Smooth muscle cell of the brain vasculature (primary cell): ENCODE data around the gene TBC1D4.
"Not testable (repeated sequence)": the region's sequence is repeated elsewhere in the genome, so short reads cannot be mapped to it uniquely, and the experiment has no call there.

Source experiments
- DNase-seq: peaks from one replicate; pipeline ENCODE4 v3.0.0-alpha.2; 2012; ENCODE audit warnings: low read depth, low spot score

Gene TBC1D4

DNA sequence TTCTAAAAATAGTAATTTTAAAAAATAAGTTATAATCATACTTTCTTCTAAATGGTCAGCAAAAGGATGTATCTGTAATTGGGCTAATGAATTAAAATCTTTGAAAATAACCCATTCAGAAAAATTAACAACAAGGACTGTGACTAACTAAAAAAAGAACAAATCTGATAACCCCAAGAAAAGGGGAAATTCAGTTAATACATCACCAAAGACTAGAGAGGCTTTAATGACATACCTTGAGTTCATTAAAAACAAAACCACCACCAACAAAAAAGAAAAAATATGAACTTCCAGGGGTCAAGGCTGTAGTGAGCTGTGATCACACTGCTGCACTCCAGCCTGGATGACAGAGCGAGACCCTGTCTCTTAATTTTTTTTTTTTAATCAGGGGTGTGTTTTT is 121.8 kb downstream of the TBC1D4 start:
- no peak for DNase-seq

DNA sequence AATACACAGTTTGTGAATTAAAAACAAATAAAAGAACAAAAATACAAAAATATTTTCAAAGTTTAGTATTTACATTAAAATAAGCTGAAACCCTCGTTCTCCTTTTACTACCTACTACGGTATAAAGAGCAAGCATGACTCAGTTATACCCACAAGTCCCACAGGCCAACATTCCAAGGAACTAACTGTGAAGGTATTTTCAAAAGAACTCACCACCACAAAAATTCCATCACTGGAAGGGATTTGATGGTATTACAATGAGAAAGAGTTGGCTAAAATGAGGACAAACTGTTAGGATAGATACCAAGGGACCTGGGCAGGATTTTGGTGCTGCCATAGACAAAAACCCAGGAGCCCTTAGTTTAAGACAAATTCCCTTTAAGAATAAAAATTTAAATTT is 122.7 kb downstream of the TBC1D4 start:
- DNase-seq, result no peak

- no peak for DNase-seq
Measured at GRCh38 chr13:75357576-75358289, 124.2 kb downstream of the TBC1D4 start.

DNA sequence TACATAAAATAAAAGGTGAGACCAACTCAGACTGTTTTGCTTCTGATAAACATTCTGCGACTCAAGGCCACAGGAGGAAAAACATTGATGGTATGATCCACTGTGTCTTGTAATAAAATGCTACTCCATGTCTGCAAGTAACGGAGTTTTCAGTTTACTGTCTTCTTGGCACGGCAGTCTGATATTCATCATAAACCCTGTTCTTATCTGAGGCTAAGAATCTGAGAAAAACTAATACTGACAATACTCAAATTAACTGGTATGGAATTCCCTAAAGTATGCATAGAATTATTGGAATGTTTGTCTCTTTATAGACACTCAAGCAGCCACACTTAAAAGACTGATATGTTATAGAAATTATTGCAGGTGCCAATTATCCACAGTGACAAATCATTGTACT is 125.5 kb downstream of the TBC1D4 start:
- no peak for DNase-seq

DNA sequence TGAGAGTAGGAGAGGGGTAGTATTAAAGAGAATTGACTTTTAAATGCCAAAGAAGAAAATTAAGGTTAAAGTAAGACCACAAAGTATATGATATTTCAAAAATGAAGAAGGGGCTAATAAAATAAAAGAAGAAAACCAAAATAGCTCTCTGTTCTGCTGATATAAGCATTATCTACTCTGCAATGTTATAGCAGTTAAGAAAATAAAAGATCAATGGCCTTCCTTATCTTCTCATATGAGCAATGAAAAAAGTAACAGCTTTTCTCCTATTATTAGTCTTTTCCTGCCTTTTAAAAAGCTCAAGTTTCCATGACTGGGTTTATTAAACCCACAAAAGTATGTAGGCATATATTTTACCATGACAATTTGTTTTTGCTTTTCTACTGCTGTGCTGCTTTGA is 126.4 kb downstream of the TBC1D4 start:
- DNase-seq, result no peak

DNA sequence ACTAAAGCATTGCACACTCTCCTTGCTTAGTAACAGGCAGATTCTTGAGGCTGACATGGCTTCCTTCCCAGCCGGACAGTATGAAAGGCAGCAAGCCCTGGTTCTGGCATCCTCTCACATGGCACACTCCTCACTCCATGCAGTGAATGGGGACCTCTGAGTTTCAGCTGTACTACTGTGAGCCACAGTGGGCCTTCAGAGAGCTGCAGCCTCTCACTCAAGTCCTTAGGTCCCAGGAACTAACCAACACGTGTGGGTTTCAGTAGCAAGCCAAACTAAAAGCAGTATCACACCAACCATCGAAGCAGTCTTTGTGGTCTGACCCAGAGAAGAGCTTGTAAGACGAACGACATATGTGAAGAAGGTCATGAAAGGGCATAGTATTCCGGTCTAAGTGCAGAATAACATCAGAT is 128.2 kb downstream of the TBC1D4 start:
- DNase-seq, result no peak

DNA sequence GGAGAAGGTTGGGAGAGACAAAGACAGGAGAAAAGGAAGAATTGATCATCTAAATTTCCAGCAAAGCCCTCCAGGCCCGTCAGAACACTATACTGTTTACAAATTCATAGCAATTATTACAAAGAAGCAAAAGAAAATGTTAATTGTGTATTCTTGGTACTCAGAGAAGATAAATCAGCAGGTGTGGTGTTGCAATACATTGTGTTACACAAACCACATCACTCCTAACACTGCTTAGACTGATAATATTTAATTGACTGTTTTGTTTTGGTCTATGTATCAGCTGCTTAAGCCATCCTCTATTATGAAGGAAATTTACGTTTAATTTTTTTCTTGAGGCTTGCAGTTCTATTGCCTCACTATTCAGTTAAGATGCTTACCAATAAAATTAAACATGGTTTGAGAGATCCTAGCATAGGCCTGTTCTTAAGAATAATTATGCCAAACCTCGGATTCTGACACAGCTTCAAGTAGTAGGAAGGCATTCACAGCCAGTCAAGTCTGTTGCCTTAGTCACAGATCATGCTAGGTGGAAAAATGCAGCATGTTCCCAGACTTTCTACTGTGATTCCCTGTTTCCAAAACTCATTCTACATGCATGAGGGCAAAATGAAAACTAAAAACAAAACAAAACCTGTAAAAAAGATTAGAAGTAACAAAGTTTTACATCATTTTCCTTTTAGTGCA is 129.2 kb downstream of the TBC1D4 start:
- no peak for DNase-seq

DNA sequence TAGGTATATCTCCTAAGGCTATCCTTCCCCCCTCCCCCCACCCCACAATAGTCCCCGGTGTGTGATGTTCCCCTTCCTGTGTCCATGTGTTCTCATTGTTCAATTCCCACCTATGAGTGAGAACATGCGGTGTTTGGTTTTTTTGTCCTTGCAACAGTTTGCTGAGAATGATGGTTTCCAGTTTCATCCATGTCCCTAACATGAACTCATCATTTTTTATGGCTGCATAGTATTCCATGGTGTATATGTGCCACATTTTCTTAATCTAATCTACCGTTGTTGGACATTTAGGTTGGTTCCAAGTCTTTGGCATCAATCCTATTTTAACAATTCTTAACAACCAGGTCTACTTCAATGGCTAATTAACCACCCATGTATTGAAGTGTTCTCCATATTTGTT is 130.4 kb downstream of the TBC1D4 start:
- DNase-seq, result not testable (repeated sequence)

DNA sequence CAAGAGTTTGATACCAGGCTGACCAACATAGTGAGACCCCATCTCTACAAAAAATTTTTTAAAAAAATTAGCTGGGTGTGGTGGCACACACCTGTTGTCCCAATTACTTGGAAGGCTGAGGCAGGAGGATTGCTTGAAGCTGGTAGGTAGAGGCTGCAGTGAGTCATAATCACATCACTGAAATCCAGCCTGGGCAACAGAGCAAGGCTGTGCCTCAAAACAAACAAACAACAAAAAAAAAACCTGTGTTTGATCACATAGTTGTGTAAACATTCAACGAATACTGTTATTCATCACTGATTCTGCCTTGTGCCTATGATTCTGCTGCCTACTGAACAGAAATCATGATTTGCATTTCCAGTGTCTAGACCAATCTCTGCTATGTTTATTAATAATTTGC is 134.0 kb downstream of the TBC1D4 start:
- no peak for DNase-seq

GRCh38 chr13:75347457-75347856 is 134.5 kb downstream of the TBC1D4 start:
- DNase-seq, result no peak

DNA sequence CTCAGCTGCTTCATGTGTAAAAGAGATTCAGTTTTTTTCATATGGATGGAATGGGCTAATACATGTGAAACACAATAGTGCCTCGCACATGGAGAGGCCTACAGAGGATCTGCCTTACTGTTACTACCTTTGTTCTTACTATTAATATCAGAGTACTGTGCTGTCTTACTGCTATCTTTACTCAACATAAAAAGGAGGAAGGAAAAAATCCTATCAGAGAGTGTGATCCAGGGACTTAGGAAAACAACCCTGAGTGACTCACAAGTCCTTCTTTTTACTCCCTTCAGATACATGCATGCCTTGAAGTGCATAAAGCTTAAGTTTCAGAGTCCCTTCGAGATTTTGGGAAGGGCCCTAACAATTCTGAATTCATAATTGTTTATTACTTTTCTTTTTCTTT is 136.8 kb downstream of the TBC1D4 start:
- no peak for DNase-seq

DNA sequence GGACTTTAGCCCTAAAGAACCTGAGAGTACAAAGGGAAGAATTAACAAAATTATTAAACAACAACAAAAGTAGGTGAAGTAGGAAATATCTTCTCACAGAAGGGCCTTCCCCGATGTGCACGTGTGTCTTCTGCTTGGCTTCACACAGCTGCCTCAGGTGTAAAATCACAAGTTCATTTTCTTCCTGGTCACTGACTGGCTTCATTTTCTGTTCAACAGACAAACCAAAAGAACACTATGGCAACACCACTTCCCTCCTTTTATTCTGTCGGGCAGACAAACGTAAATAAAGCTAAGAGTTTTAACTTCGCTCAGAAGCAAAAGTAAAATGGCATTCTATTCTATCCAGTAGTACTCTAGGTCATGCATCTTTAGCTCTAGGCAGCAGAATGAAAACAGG is 140.9 kb downstream of the TBC1D4 start:
- DNase-seq, result no peak

GRCh38 chr13:75339635-75340374 is 142.2 kb downstream of the TBC1D4 start:
- no peak for DNase-seq

DNA sequence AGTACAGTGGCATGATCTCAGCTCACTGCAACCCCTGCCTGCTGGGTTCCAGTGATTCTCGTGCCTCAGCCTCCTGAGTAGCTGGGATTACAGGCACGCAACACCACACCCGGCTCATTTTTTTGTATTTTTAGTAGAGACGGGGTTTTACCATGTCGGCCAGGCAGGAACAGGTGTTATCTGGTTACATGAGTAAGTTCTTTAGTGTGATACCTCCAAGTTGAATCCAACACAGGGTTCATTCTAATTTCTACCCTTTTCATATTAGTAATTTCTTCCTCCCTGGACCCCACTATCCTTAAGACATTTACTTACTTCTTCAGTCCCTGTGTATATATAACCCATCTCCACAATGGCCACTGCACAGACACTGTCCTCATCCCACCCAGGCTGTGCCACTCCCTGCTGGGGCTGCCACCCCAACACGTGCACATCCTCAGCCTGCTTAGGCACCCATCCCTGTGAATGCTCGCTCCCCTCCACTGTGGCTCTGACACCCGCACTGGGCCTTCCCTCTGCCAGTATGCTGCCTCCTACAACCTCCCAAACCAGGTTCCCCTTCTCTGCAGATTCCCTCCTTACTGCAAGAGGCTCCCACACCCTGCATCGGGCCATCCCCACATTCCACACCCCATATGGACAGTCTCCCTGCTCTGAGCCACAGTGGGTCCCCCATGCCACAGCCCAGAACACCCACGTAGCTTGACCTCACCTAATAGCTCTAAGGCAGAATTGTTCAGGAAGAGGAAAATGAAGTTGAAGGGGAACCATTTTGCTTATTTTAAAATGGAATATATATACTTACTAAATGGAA is 147.1 kb downstream of the TBC1D4 start:
- no peak for DNase-seq

GRCh38 chr13:75333103-75333502 is 148.9 kb downstream of the TBC1D4 start:
- DNase-seq, result no peak

DNA sequence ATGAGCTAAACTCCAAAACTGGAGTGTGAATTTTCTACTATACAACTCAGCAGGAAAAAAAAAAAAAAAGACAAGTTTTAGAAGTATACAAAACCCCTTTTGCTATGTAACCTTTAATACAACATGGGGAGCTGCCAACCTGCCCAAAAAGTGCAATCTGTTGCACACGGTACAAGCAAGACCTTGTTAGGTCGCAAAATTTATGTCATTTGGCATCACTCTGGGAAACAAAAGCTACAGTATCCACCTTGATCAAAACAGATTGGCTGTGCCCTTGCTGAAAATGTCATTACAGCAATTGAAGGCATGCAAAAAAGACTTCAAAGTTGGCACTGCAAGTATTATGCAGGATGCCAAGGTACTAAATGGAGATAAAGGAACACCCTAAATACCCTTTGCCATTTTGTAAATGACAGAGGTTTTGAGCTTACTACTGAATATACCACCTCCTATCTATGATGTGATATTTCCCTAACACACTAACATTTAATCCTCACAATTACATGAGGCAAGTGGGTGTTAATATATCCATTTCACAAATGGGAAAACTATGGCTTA is 150.1 kb downstream of the TBC1D4 start:
- DNase-seq, result no peak

GRCh38 chr13:75330770-75331169 is 151.2 kb downstream of the TBC1D4 start:
- DNase-seq, result no peak

DNA sequence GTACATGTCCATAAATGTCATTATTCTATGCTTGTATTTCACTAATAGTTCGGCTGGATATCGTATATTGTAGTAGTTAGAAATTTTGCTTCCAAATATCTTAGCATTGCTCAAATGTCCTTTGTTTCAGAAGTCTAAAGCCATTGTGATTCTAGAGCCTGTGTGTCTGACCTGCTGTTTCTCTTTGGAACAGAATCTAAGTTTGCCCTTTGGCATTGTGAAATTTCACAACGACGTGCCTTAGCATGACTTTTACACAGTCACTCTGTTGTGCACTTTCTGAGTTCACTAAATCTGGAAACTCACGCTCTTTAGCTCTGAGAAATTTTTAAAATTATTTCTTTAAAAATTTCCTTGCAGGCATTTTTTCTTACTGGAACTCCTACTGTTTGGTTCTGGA is 152.2 kb downstream of the TBC1D4 start:
- no peak for DNase-seq

DNA sequence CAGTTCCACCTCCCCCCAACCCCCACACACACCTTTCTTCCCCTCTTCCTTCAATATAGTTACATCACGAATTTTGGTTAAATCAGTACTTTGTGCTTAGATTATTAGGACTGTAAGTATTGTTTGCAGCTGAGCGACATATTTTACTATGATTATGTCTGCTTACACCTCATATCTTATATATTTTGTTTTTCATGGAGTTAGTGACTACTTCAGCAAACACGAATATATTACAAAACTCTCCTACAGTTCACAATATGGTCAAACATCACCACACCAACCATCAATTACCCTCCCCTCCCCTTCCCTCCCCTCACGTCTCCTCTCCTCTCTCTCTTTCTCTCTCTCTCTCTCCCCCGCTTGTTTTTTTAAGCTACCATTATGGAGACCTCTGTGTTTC is 152.9 kb downstream of the TBC1D4 start:
- no peak for DNase-seq

GRCh38 chr13:75327135-75327510 is 154.8 kb downstream of the TBC1D4 start:
- DNase-seq, result no peak
